ENCODE results near the gene GP1BB.
A peak's percentile ranks its signal among the peaks of the same experiment; 100 is the strongest.

The GP1BB gene

GRCh38 chr22:19716829-19717105 is 6.6 kb upstream of the GP1BB start:
- DNase-seq (ENCODE audit: extremely low read depth, low read depth) = no peak
- no peak for TF ChIP-seq CTCF (IDR thresholded peaks at IDR 0.05; ENCODE audit: low read depth, low read length)

GRCh38 chr22:19717181-19717580 is 6.2 kb upstream of the GP1BB start:
- no peak for DNase-seq (ENCODE audit: extremely low read depth, low read depth)
- no peak for TF ChIP-seq CTCF (IDR thresholded peaks at IDR 0.05; ENCODE audit: low read depth, low read length)

GRCh38 chr22:19717691-19718455 is 5.5 kb upstream of the GP1BB start:
- no peak for DNase-seq (ENCODE audit: extremely low read depth, low read depth)
- peak; percentile 58 for TF ChIP-seq CTCF (IDR thresholded peaks at IDR 0.05; ENCODE audit: low read depth, low read length)

- TF ChIP-seq CTCF (IDR thresholded peaks at IDR 0.05; ENCODE audit: low read depth, low read length) = no peak
- DNase-seq (ENCODE audit: extremely low read depth, low read depth) = no peak
Observed at GRCh38 chr22:19718456-19719049, 4.8 kb upstream of the GP1BB start.

- no peak for TF ChIP-seq CTCF (IDR thresholded peaks at IDR 0.05; ENCODE audit: low read depth, low read length)
- no peak for DNase-seq (ENCODE audit: extremely low read depth, low read depth)
Observed at GRCh38 chr22:19719050-19719482, 4.3 kb upstream of the GP1BB start.

- DNase-seq (ENCODE audit: extremely low read depth, low read depth) = no peak
- TF ChIP-seq CTCF (IDR thresholded peaks at IDR 0.05; ENCODE audit: low read depth, low read length) = no peak
Observed at GRCh38 chr22:19719488-19720021, 3.8 kb upstream of the GP1BB start.

GRCh38 chr22:19720150-19720827 is 3.0 kb upstream of the GP1BB start:
- no peak for DNase-seq (ENCODE audit: extremely low read depth, low read depth)
- no peak for TF ChIP-seq CTCF (IDR thresholded peaks at IDR 0.05; ENCODE audit: low read depth, low read length)
